PC-9 (cell line): ENCODE measurements around the gene RBM19. TPM values are rescaled to one million over a fixed set of nuclear protein-coding genes. Genes with fewer than 3 reads are reported as not detected.

Experiments
- BruUV-seq: library from RNA; stranded (reverse); fragments of 400-500 nt; replicated peaks from 2 replicates; lab custom pipeline; 2021; lab: Mats Ljungman, UMichigan
- CTCF ChIA-PET: fragments of 300-600 bp; sonication (Branson Sonifier 250); formaldehyde crosslinking; loops from one replicate; lab custom pipeline; 2022; ENCODE audit warnings: antibody characterized with exemption; lab: Charles Lee
- POLR2A ChIA-PET: fragments of 300-600 bp; sonication (Branson Sonifier 250); formaldehyde crosslinking; loops from one replicate; lab custom pipeline; 2022; ENCODE audit warnings: antibody characterized with exemption; ENCODE audit not compliant: unreplicated experiment; lab: Charles Lee
- DNase-seq, 2 experiments: peaks; one replicate each; pipeline versions ENCODE4 v3.0.0 to v3.0.0-alpha.2; 2015 to 2022; ENCODE audit warnings: mixed read lengths in 1 of 2
- H2AFZ ChIP-seq: fragments of 200-600 bp; sonication (generic); 2 replicates; pipeline ENCODE4 v1.8.1; 2017; ENCODE audit warnings: antibody characterized with exemption
- H3F3A ChIP-seq: fragments of 200-600 bp; sonication (generic); 2 replicates; pipeline ENCODE4 v1.8.1; 2017; ENCODE audit warnings: antibody characterized with exemption, mild to moderate bottlenecking, low read depth; ENCODE audit not compliant: insufficient read depth
- H3K27ac ChIP-seq: fragments of 200-600 bp; sonication (generic); 2 replicates; pipeline ENCODE4 v1.6.1; 2016; ENCODE audit warnings: mixed run types
- H3K27me3 ChIP-seq: fragments of 200-600 bp; sonication (generic); 2 replicates; pipeline ENCODE4 v1.6.1; 2016; ENCODE audit warnings: low read depth, mixed run types; ENCODE audit not compliant: insufficient read depth
- H3K36me3 ChIP-seq: fragments of 200-600 bp; sonication (generic); 2 replicates; pipeline ENCODE4 v1.6.1; 2016; ENCODE audit warnings: low read depth, mixed run types
- H3K4me1 ChIP-seq: fragments of 200-600 bp; sonication (generic); replicated peaks from 2 replicates; pipeline ENCODE4 v1.6.1; 2016; ENCODE audit warnings: mixed run types; ENCODE audit not compliant: insufficient read depth
- H3K4me2 ChIP-seq: fragments of 200-600 bp; sonication (generic); 2 replicates; pipeline ENCODE4 v1.6.1; 2017; ENCODE audit warnings: mixed run types
- H3K4me3 ChIP-seq: fragments of 200-600 bp; sonication (generic); 2 replicates; pipeline ENCODE4 v1.6.1; 2016; ENCODE audit warnings: mixed run types
- H3K79me2 ChIP-seq: fragments of 200-600 bp; sonication (generic); 2 replicates; pipeline ENCODE4 v1.6.1; 2017; ENCODE audit warnings: low read depth, mixed run types
- H3K9me2 ChIP-seq: fragments of 200-600 bp; sonication (generic); 2 replicates; pipeline ENCODE4 v1.8.1; 2017; ENCODE audit warnings: mild to moderate bottlenecking; ENCODE audit not compliant: insufficient read depth
- H3K9me3 ChIP-seq: fragments of 200-600 bp; sonication (generic); 2 replicates; pipeline ENCODE4 v1.8.1; 2016; ENCODE audit warnings: low read depth; ENCODE audit not compliant: insufficient read depth
- H4K20me1 ChIP-seq: fragments of 200-600 bp; sonication (generic); 2 replicates; pipeline ENCODE4 v1.8.1; 2017; ENCODE audit not compliant: insufficient read depth
- CTCF ChIP-seq: fragments of 200-600 bp; sonication (generic); conservative IDR thresholded peaks from 2 replicates; pipeline ENCODE4 v1.6.1; 2017; ENCODE audit warnings: mixed run types, antibody characterized with exemption, mild to moderate bottlenecking, moderate library complexity
- EZH2 ChIP-seq: fragments of 200-600 bp; sonication (generic); IDR thresholded peaks from 2 replicates; pipeline ENCODE4 v1.8.0; 2017; ENCODE audit warnings: antibody characterized with exemption, low read depth
- intact Hi-C: fragments of 100-400 bp; cut with micrococcal nuclease; formaldehyde crosslinking; loops from one replicate; pipeline ENCODE4 v1.10.0; 2022; ENCODE audit not compliant: unreplicated experiment
- total RNA-seq: library from RNA; stranded (reverse); gene quantifications from 2 replicates; pipeline ENCODE4 v1.2.3, GENCODE V29; 2021

The RBM19 gene
- total RNA-seq, 1 experiment from 2014 or later = 23.8 TPM

GRCh38 chr12:113923251-113923650 lies 42.9 kb downstream of the RBM19 start:
- no peak overlapping the region for H2AFZ ChIP-seq
- CTCF ChIA-PET = no interaction called here
- POLR2A ChIA-PET = no interaction called here
- H4K20me1 ChIP-seq = no peaks in the 10 kb centered on the region; the same call in 1 of the 2 replicates
- intact Hi-C loops = no loop called here
- no peaks in the 10 kb centered on the region for H3K4me1 ChIP-seq
- no peak overlapping the region for H3K27ac ChIP-seq
- no peaks in the 10 kb centered on the region for H3K27me3 ChIP-seq
- no peaks in the 10 kb centered on the region for H3K9me3 ChIP-seq
- no TSS peak for BruUV-seq
- no peak overlapping the region for H3K4me2 ChIP-seq
- no peak for DNase-seq
- H3F3A ChIP-seq = no peaks in the 10 kb centered on the region
- H3K36me3 ChIP-seq = no peaks in the 10 kb centered on the region; the same call in 1 of the 2 replicates
- no peak overlapping the region for H3K4me3 ChIP-seq
- H3K9me2 ChIP-seq = no peaks in the 10 kb centered on the region
- TF ChIP-seq EZH2 (no peak), CTCF (no peak)
- no peaks in the 10 kb centered on the region for H3K79me2 ChIP-seq

GRCh38 chr12:113921430-113921829 lies 44.7 kb downstream of the RBM19 start:
- H3F3A ChIP-seq = no peaks in the 10 kb centered on the region
- H3K4me1 ChIP-seq = no peaks in the 10 kb centered on the region
- no peaks in the 10 kb centered on the region for H3K9me3 ChIP-seq
- no TSS peak for BruUV-seq
- no peak for DNase-seq
- no peaks in the 10 kb centered on the region for H3K9me2 ChIP-seq
- no peaks in the 10 kb centered on the region; the same call in 1 of the 2 replicates for H4K20me1 ChIP-seq
- H3K4me3 ChIP-seq = no peak overlapping the region
- CTCF ChIA-PET = no interaction called here
- no peak overlapping the region for H2AFZ ChIP-seq
- TF ChIP-seq CTCF (no peak), EZH2 (no peak)
- no peaks in the 10 kb centered on the region for H3K79me2 ChIP-seq
- POLR2A ChIA-PET = no interaction called here
- intact Hi-C loops = no loop called here
- H3K27ac ChIP-seq = no peak overlapping the region
- no peak overlapping the region for H3K4me2 ChIP-seq
- H3K36me3 ChIP-seq = no peaks in the 10 kb centered on the region; the same call in 1 of the 2 replicates
- no peaks in the 10 kb centered on the region for H3K27me3 ChIP-seq

- Histone ChIP-seq H3K4me2 (no peak overlapping the region), H3K79me2 (no peaks in the 10 kb centered on the region), H4K20me1 (no peaks in the 10 kb centered on the region), H3K9me2 (no peaks in the 10 kb centered on the region), H3K27ac (no peak overlapping the region), H3F3A (no peaks in the 10 kb centered on the region), H3K4me1 (no peaks in the 10 kb centered on the region), H3K36me3 (no peaks in the 10 kb centered on the region), H3K9me3 (no peaks in the 10 kb centered on the region), H3K4me3 (no peak overlapping the region), H3K27me3 (no peaks in the 10 kb centered on the region), H2AFZ (no peak overlapping the region)
- BruUV-seq = no TSS peak
- POLR2A ChIA-PET = no interaction called here
- no peak for DNase-seq
- CTCF ChIA-PET = no interaction called here
- TF ChIP-seq CTCF (no peak), EZH2 (no peak)
- intact Hi-C loops = no loop called here
These were observed 46.3 kb downstream of the RBM19 start for GRCh38 chr12:113919791-113920190.
